ENCODE data around the gene CEBPG.
A peak's percentile ranks its signal among the peaks of the same experiment; 100 is the strongest.

The CEBPG gene

DNA sequence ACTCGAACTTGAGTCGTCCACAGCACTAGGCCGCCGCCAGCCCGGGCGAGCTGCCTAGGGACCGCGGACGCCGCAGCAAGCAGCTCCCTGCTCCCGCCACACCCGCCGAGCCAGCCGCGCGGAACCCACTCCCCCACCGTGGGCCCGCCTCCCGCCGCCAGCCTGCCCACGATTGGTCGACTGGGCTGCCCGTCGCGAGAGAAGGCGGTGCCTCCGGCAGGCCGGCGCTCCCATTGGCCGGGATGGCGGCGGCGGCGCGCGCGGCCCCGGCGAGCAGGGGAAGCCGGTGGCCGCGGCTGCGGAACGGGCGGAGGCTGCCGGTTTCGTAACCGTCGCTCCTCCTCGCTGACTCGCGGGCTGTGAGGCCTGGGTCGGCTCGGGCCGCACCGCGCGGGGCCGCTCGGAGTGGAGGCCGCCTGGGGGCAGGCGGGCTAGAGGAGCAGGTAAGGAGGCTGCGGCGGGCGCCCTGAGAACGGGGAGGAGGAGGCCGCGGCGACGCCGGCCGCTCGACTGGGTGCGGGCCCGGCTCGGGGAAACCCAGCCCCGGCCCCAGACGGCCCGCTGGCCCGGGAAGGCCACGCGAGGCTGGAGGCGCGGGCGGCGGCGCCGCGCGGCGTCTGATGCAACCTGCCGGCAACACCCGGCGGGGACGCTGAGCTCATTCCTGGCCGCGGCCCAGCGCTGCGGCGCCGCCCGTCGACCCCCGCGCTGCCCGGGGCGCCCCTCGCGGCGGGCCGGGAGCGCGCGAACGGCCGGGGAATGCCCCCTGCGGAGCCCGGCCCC, at the start of gene CEBPG:
Gene CEBPG, plus strand, starts transcription at position 257 of the 783 bp plus-strand sequence. CDS start 5,531 bp downstream, outside the sequence.
- DNase-seq (ENCODE audit: low spot score): peak; percentile 100

DNA sequence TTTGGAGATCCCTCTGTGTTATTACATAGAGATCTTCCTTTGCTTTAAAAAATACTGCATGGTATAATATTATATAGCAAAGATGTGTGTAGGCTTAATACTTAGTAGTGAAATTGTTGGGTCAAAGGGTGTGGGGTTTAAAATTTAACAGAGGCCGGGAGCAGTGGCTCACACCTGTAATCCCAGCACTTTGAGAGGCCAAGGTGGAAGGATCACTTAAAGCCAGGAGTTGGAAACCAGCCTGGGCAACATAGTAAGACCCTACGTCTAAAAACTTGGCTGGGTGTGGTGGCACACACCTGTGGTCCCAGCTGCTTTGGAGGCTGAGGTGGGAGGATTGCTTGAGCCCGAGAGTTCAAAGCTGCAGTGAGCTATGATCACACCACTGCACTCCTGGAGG, 48.9 kb upstream of the CEBPG start:
- DNase-seq (ENCODE audit: low spot score): no peak

DNA sequence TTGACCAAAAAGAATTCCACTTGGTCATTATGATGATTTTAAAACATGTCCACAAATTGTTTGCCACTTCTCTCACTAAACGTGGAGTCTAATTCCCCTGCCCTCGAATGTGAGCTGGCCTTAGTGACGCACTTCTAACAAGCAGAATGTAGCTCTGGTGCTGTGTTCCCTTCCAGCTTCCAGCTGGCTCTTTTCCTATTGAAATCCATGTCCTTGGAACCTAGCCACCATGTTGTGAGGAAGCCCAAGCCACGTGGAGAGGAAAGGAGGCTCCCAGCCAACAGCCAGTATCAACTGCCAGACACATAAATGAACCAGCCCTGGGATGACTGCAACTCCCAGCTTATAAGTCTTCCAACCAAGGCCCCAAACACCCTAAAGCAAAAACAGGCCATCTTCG, 47.6 kb upstream of the CEBPG start:
- no peak for DNase-seq (ENCODE audit: low spot score)

DNA sequence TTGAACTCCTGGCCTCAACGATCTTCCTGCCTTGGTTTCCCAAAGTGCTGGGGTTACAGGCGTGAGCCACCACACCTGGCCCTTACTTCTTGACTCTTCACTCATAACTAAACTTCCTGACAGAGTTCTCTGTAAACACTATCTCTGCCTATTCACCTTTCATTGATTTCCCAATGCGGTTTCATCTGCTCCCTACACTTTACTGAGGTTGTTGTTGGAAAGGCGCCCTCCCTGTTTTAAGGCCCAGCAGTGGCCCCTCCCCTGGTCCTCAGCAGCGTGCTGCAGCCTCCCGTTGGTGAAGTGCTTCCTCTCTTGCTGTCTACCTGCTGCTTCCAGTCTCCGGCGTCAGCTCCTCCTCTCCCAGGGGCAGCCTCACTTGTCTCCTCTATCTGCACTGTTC, 44.4 kb upstream of the CEBPG start:
- no peak for DNase-seq (ENCODE audit: low spot score)

DNA sequence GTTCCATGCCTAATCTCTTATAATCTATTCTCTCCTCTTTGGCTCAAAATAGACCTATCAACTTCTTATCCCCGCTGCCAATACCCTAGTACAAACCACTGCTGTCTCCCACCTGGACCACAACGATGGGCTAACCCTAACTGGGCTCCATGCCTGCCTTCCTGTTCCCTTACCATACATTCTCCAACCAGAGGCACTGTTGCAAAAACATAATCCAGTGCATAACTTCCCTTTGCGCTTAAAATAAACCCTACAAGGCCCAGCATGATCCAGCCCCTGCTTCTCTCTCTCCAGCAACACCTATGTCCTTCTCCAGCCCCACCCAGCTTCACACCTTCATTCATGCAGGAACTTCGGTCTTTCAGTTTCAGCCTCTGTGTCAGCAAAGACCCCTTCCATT, 43.8 kb upstream of the CEBPG start:
- DNase-seq (ENCODE audit: low spot score): no peak

DNA sequence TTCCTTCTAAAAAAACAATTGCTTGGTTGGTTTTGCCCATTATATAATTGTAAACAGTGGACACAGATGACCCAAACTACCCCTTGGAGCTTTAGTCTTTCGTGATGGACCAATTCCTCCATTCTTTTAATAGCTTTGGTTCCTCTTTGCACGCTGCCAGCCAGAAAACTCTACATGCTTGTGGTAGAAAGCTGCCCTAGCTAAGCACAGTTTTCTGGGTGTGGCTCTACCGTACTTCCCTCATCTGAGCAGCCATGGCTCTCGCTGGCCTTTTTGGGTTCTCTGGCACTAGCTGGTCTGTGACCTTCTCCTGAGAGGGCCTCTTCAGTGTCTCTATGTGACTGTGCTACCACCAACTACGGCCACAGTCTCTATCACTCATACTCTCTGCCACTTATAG, 41.3 kb upstream of the CEBPG start:
- no peak for DNase-seq (ENCODE audit: low spot score)

DNA sequence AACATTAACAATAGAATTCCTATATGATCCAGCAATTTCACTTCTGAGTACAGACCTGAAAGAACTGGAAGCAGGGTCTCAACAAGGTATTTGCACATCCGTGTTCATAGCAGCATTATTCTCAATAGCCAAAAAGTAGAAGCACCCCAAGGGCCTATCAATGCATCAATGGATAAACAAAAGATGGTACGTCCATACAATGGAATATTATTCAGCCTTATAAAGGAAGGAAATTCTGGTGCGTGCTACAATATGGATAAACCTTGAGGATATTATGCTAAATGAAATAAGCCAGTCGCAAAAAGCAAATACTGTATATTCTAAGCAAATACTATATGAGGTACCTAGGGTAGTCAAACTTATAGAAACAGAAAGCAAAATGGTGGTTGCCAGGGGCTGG, 40.4 kb upstream of the CEBPG start:
- no peak for DNase-seq (ENCODE audit: low spot score)

DNA sequence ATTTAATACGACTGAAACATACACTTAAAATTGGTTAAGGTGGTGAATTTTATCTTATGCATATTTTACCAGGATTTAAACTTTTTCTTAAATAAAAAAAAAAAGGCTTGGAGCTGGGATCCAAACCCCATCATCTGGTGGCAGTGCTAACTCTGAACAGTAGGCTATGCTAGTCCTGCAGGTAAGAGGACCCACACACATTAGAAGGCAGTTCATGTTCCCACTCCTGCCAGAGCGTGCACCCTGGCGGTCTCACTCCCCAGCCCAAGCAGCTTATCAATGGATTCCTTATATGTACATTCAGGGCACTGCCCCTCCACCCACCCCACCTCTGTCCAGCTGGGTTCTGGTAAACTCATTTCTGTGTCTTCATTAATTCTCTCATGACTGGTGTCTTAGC, 39.9 kb upstream of the CEBPG start:
- DNase-seq (ENCODE audit: low spot score): no peak

DNA sequence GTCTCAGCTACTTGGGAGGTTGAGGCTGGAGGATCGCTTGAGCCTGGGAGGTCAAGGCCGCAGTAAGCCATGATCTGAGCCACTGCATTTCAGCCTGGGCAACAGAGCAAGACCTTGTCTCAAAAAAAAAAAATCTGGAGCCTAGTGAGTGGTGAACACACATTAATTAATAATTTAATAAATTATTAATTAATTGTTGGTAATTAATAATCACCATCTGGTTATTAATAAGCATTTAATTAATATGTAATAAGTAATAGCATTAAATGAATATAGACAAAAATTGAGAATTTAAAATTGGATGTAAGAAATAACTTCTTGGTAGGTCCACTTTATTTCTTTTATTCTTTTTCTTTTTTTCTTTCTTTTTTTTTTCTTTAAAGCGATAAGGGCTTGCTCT, 39.2 kb upstream of the CEBPG start:
- DNase-seq (ENCODE audit: low spot score): no peak

DNA sequence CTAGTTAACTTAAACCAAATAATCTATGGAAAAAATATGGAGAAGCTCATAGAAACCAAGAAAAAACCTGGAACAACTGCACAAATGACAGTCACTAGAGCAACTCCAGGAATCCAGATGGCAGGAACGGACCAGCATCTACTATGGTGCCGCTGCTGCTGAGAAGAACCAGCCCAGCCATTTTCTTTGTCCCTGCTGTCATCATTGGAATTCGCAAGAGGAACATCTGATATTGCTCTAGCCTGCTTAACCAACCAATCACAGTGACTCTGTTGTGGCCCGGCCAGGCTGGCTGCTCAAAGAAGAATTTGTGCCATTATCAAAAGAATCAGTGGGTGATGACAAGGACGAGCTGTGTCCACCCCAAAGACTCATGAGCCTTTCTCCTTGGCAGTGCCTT, 38.1 kb upstream of the CEBPG start:
- DNase-seq (ENCODE audit: low spot score): no peak

DNA sequence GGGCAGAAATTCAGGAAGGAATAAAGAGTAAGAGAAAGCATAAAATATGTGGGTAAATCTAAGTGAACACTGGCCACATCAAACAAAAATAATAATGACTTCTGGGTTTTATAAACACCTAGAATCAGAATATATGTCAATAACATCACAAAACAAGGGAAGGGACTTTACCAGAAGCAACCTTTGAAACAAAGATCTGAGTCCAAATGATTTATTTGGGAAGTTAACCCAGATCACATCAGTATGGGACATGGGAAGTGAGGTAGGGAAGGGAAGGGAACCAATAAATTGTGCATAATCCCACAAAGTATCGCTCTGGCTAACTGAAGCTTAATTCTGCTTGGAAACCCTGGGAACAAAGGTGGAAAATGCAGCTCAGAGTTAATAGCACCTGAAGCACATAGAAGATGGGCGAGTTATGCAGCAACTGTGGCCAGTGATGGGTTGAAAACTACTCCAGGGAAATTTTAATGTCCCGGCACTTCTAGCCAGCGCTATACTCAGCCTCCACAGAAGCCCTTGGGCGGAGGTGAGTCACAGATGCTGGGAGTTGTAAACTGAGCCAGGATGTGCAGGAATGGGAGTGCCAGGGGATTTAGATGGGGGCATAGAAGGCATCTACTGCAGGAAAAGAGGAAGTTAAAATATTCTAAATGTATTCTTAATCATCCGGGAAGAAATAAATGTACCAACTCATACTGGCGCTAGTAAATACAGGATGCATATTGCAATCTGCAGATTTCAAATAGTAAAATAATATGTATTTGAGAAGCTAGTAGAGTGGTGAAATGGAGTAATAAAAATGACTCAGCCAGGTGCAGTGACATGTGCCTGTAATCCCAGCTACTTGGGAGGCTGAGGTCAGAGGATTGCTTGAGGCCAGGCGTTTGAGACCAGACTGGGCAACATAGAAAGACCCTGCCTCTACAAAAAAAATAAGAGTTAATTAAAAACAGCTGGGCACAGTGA, 34.2 kb upstream of the CEBPG start:
- no peak for DNase-seq (ENCODE audit: low spot score)

DNA sequence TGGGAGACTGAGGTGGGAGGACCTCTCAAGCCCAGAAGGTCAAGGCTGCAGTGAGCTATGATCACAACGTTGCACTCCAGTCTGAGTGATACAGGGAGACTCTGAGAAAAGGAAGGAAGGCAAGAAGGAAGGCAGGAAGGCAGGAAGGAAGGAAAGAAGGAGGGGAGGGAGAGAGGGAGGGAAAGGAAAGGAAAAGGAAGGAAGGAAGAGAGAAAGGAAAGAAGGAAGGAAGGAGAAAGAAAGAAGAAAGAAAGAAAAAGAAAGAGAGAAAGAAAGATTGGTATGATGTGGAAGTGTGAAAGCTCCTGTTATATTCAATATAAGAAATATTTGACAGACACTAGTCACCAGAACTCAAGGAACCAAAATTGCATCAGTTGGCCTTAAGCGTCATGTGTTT, 32.5 kb upstream of the CEBPG start:
- no peak for DNase-seq (ENCODE audit: low spot score)

DNA sequence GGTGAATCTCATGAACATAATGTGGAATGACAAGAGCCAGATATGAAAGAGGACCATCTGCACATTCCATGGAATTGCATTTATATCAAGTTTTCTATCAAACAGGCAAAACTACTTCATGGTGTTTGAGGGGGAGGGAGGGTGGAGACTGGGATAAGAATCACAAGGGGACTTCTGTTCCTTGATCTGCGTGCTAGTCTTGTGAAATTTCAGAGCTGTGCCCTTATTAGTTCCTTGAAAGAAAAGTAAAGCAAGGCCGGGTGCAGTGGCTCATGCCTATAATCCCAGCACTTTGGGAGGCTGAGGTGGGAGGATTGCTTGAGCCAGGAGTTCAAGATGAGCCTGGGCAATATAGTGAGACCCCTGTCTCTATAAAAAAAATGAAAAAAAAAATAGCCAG, 30.2 kb upstream of the CEBPG start:
- DNase-seq (ENCODE audit: low spot score): no peak

DNA sequence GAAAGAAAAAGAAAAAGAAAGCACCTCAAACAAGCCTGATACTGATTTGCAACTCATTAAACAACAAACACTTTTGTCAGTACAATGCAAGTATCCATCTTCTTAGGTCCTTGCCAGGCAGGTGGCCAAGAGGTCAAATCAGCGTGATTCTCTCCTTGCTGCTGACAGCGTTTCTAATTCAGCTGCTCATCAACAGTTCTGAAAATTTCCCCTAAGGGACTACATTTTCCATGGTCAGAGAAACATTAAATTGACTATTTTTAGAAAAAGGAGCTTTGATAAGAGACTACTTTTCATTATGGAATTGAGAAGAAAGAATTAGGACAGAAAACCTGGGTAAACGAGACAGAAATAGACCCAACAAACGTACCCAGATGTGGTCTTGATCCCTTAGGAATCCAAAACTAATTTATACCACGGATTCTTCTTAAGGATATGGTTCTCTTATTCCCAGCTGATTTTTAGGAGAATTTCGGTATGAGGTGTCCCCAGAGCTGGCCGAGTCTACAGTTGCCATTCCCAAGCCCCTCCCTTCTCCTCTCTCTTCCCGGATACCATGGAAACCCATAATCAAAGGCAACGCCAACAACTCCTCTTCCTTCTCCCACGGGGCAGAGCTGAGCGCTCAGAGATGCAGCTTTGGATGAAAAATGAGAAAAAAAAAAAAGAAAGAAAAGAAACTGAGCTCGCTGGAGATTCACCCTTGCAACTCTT, 29.5 kb upstream of the CEBPG start:
- no peak for DNase-seq (ENCODE audit: low spot score)

DNA sequence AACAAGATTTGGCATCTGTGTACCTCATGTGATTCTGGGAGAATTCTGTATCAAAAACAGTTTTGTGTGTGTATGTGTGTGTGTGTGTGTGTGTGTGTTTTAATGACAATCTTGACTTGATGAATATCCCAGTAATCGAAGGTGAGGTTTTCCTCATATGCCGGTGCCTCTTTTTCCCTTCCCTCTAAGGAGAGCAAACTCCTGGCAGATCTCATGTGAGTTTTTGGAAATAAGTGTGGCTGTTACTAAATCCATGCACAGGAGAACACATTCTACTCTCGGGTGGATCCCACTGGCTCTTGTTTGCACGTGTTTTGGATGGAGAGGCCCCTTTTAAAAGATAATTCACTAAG, 29.0 kb upstream of the CEBPG start:
- DNase-seq (ENCODE audit: low spot score): no peak

DNA sequence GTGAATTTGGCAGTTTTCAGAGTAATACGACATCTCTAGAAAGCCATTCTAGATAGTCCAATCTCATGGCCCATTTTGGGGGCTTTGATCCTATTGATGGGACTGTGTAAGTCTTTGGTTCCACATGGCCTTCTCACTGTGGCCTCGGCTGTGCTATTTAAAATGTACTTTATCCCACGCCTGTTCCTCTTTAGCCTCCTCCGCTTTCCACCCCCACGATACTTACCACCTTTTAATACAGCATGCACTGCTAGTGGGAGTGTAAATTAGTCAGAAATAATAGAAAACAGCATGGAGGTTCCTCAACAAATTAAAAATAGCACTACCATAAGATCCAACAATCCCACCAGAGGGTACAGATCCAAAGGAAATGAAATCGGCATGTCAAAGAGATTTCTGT, 28.3 kb upstream of the CEBPG start:
- DNase-seq (ENCODE audit: low spot score): no peak

DNA sequence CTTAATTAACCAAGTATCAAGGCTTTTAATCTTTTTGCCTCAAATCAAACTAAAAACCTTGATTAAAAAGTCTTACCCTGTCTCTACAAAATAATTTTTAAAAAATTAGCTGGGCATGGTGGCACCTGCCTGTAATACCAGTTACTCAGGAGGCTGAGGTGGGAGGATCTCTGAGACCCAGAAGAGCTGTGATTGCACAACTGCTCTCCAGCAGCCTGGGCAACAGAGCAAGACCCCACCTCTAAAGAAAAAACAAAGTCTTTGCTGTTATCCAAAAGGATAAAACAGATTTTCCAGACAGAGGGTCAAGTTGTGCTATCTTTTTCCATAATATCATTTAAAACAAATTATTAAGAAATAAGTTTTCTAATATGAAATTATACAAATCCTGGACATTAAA, 26.8 kb upstream of the CEBPG start:
- DNase-seq (ENCODE audit: low spot score): no peak

DNA sequence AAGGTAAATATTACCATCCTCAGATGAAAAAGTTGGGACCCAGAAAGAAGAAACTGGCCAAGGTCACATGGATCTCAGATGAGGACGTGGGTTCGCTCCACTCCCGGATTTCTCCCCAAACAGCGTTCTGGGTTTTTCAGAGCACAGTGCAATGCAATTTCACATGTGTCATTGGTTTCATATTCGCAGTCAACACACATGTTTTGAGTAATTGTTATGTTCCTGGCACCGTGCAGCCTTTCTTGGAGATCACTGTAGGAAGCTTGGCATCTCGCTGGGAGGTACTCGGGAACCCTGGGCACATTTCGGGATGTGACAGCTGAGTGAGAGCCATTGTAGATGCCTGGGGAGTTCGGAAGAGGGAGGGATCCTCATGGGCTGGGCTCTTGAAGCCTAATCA, 26.2 kb upstream of the CEBPG start:
- DNase-seq (ENCODE audit: low spot score): no peak

DNA sequence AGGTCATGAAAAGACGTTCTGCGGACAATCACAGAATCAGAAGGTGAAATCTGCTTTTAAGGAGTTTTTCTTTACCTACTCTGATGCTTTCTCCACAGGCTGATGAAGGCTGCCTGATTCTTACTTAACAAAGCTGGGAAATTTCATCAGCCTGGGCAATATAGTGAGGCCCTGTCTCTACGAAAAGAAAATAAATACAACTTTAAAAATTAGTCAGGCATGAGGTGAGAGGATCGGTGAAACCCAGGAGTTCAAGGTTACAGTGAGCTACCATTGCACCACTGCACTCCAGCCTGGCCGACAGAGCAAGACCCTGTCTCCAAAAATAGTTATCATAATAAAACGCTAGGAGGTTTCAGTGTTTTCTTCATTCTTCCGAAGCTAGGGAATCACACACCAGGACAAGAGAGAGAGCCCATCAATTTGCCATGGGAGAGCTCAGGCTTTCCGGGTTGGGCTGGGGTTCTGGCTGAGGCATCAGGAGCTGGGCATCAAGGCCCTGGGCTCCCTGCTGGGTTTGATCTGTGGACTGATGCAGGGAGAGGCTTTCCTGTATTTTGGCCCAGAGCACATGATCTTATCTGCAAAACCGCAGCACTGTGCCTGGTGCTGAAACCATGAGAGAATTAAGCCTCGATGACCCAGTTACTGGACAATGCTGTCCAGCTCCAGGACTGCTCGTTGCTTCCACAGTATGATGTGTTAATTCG, 25.1 kb upstream of the CEBPG start:
- no peak for DNase-seq (ENCODE audit: low spot score)

DNA sequence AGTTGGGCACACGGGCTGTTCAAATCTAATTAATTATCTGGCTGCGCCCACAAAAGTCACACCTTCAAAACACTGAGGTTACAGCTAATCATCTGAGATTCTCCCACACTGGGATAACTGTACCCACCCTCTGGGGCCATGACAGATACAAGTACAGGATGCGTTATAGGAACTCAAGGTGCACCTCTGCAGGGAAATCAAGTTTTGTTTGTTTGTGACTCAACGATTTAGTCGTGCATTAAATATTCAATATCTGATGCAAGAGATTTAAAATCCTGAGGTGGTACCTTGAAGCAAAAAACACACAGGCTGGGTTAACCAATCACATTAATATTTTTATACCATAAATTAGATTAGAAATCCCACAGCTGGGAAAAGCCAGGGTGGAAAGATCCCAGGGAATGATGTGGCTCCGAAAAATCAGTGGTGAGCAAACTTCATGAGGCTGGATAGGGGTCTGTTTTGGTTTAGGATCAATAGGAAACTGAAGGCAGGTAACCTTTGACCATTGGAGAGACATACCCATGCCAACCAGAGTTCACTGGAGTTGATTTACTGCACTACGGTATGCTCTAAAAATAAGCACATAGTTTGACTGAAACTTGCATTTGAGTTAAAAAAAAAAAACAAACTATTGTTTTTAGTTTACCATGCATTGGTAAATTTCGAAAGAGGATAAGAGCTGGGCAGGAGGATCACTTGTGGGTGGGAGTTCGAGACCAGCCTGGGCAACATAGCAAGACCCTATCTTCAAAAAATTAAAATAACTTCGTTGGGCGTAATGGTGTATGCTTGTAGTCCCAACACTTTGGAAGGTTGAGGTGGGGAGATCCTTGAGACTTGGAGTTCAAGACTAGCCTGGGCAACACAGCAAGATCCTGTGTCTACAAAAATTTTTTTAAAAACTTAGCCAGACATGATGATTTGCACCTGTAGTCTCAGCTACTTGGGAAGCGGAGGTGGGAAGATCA, 23.9 kb upstream of the CEBPG start:
- DNase-seq (ENCODE audit: low spot score): no peak

Measured in germinal center (tissue), 1 donor.